K562 (cell line): ENCODE results near the gene FOXK2. TPM values are rescaled to one million over a fixed set of nuclear protein-coding genes. Genes with fewer than 3 reads are reported as not detected.
A peak's percentile ranks its signal among the peaks of the same experiment; 100 is the strongest.

Source experiments
- ADNP ChIP-seq: fragments of 200-800 bp; sonication (Bioruptor generic); IDR thresholded peaks from 2 replicates; pipeline ENCODE4 v1.6.1; 2016; ENCODE audit warnings: missing genetic modification characterization, missing compliant biosample characterization
- CBFA2T2 ChIP-seq: fragments of 450-650 bp; conservative IDR thresholded peaks from 2 replicates; pipeline ENCODE4 v1.6.1; 2017; ENCODE audit warnings: mild to moderate bottlenecking
- CREB5 ChIP-seq: fragments of 250-450 bp; sonication (Bioruptor Pico); IDR thresholded peaks from 2 replicates; pipeline ENCODE4 v1.5.0; 2020; ENCODE audit warnings: mild to moderate bottlenecking
- E2F3 ChIP-seq: fragments of 250-450 bp; sonication (Bioruptor Pico); IDR thresholded peaks from 2 replicates; pipeline ENCODE4 v1.4.0; 2020; ENCODE audit warnings: mild to moderate bottlenecking
- HNRNPUL1 ChIP-seq: fragments of 200-400 bp; formaldehyde crosslinking; IDR thresholded peaks from 2 replicates; pipeline ENCODE4 v1.6.1; 2017; ENCODE audit warnings: low read length
- MCM5 ChIP-seq: fragments of 450-650 bp; IDR thresholded peaks from 2 replicates; pipeline ENCODE4 v1.6.1; 2016; ENCODE audit warnings: low read depth
- NCOA1 ChIP-seq: fragments of 450-650 bp; IDR thresholded peaks from 2 replicates; pipeline ENCODE4 v1.6.1; 2016; ENCODE audit warnings: low read depth
- NFYB ChIP-seq: IDR thresholded peaks from 2 replicates; pipeline ENCODE4 v1.6.1; 2011; ENCODE audit warnings: mild to moderate bottlenecking, moderate library complexity; ENCODE audit not compliant: insufficient read length; ENCODE audit errors: extremely low read depth
- NR4A1 ChIP-seq, 2 experiments: fragments of 250-450 bp in 1 of 2; fragments of 450-650 bp in 1 of 2; sonication (Bioruptor Pico) in 1 of 2; IDR thresholded peaks; 2 replicates each; pipeline versions ENCODE4 v1.4.0 to v1.6.1; 2016 to 2020; ENCODE audit warnings: mild to moderate bottlenecking in 2 of 2, missing compliant biosample characterization in 1 of 2, missing genetic modification characterization in 1 of 2, moderate library complexity in 1 of 2
- PTBP1 ChIP-seq: fragments of 200-400 bp; formaldehyde crosslinking; IDR thresholded peaks from 2 replicates; pipeline ENCODE4 v1.6.1; 2017; ENCODE audit warnings: low read depth, low read length
- PTRF ChIP-seq: fragments of 450-650 bp; IDR thresholded peaks from 2 replicates; pipeline ENCODE4 v1.6.1; 2016; ENCODE audit warnings: mild to moderate bottlenecking, missing genetic modification characterization, missing compliant biosample characterization
- RBM39 ChIP-seq: fragments of 200-400 bp; formaldehyde crosslinking; optimal IDR thresholded peaks from 2 replicates; pipeline ENCODE3; 2018; ENCODE audit warnings: low read depth, low read length
- REST ChIP-seq, 2 experiments: fragments of 450-650 bp; formaldehyde crosslinking in 1 of 2; IDR thresholded peaks; 2 replicates each; pipeline versions ENCODE4 v1.4.0 to v1.6.1; 2014 to 2020; ENCODE audit warnings: mild to moderate bottlenecking in 2 of 2, borderline replicate concordance in 1 of 2, low read depth in 1 of 2
- SMAD3 ChIP-seq: fragments of 450-650 bp; formaldehyde crosslinking; conservative IDR thresholded peaks from 2 replicates; pipeline ENCODE4 v1.4.0; 2020; ENCODE audit warnings: mild to moderate bottlenecking
- SMARCA4 ChIP-seq: fragments of 450-650 bp; IDR thresholded peaks from 2 replicates; pipeline ENCODE4 v1.6.1; 2016
- SRSF9 ChIP-seq: fragments of 200-400 bp; formaldehyde crosslinking; IDR thresholded peaks from 2 replicates; pipeline ENCODE4 v1.6.1; 2017; ENCODE audit warnings: low read depth, low read length, borderline replicate concordance
- ZNF217 ChIP-seq: sonication (generic); formaldehyde crosslinking; IDR thresholded peaks from 2 replicates; pipeline ENCODE4 v1.8.0; 2022; ENCODE audit warnings: mild to moderate bottlenecking, missing genetic modification reagents
- ZNF764 ChIP-seq: fragments of 250-450 bp; sonication (Bioruptor Pico); IDR thresholded peaks from 2 replicates; pipeline ENCODE4 v1.4.0; 2020; ENCODE audit warnings: low read depth, mild to moderate bottlenecking, moderate library complexity
- ZNF766 ChIP-seq: fragments of 200-800 bp; sonication (Bioruptor generic); conservative IDR thresholded peaks from 2 replicates; pipeline ENCODE4 v1.6.1; 2016; ENCODE audit warnings: missing genetic modification characterization, missing compliant biosample characterization
- polyA plus RNA-seq, 8 experiments: library from polyadenylated mRNA; depleted of rRNA in 4 of 8; stranded (reverse) in 5 of 8; unstranded in 3 of 8; fragments of >200 nt; fragmentation: Nextera tagmentation in 2 of 8; fragmentation: Illumina TruSeq in 1 of 8; extraction: Ambion mirVana in 2 of 8; extraction: Trizol in 1 of 8; gene quantifications; 2 replicates each; pipeline versions ENCODE4 v1.2.1 to v1.2.3, GENCODE V29; 2011 to 2014; ENCODE audit warnings: inconsistent platforms in 1 of 8, missing spikeins in 1 of 8
- total RNA-seq, 7 experiments: library from RNA; depleted of rRNA in 6 of 7; stranded (reverse); fragments of >200 nt in 6 of 7; fragmentation: Illumina TruSeq in 2 of 7; extraction: Trizol in 2 of 7; gene quantifications; 2 replicates each; pipeline versions ENCODE4 v1.2.1 to v1.2.3, GENCODE V29; 2011 to 2021; ENCODE audit warnings: low replicate concordance in 1 of 7

The FOXK2 gene
- total and polyA plus RNA-seq, 9 of the 15 experiments (the other 6 are each of a cell fraction or from before 2014, with no cell fraction given), result 3.0 to 86.0 (median 44.1) TPM

GRCh38 chr17:82518826-82519810 is at the start of gene FOXK2 (continued):
- no peak for TF ChIP-seq REST (IDR thresholded peaks at IDR 0.05; ENCODE audit: borderline replicate concordance)
- TF ChIP-seq REST (CRISPR knock-in tag; IDR thresholded peaks at IDR 0.05; ENCODE audit: low read depth), result peak; percentile 82; the same call in 1 of the 2 replicates
- TF ChIP-seq SMARCA4, result peak; percentile 58; the same call in 1 of the 2 replicates
- TF ChIP-seq ZNF766 (CRISPR knock-in tag), result peak; percentile 78
- no peak for TF ChIP-seq NR4A1 (CRISPR knock-in tag; IDR thresholded peaks at IDR 0.05)
- peak; percentile 88; the same call in 1 of the 2 replicates for TF ChIP-seq NR4A1 (tag; IDR thresholded peaks at IDR 0.05)
- peak; percentile 77 for TF ChIP-seq NFYB
- no peak for TF ChIP-seq CREB5 (CRISPR knock-in tag)
- TF ChIP-seq PTRF (tag), result no peak
- no peak for TF ChIP-seq MCM5
- TF ChIP-seq SRSF9, result no peak
- peak; percentile 92 for TF ChIP-seq E2F3 (CRISPR knock-in tag)
- TF ChIP-seq ADNP (tag), result peak; percentile 93
- TF ChIP-seq ZNF217, result no peak
- TF ChIP-seq SMAD3 (CRISPR knock-in tag), result no peak
- TF ChIP-seq ZNF764 (CRISPR knock-in tag), result no peak
- no peak for TF ChIP-seq HNRNPUL1
- no peak for TF ChIP-seq PTBP1
- no peak for TF ChIP-seq RBM39
- no peak for TF ChIP-seq CBFA2T2
- TF ChIP-seq NCOA1, result peak; percentile 49; the same call in 1 of the 2 replicates
